B cell (primary cell): ENCODE data around the gene ADGRL2. TPM values are rescaled to one million over a fixed set of nuclear protein-coding genes. Genes with fewer than 3 reads are reported as not detected.

Source experiments
- ATAC-seq: fragments of 200-7000 bp; cut with Tn5 transposase; one replicate; pipeline ENCODE4 v1.10.0; 2021; ENCODE audit warnings: low read depth, mild to moderate bottlenecking, moderate number of reproducible peaks, moderate library complexity
- CTCF ChIA-PET: fragments of 350-600 bp; sonication (Branson Sonifier 250); formaldehyde crosslinking; loops from one replicate; lab custom pipeline; 2021; ENCODE audit warnings: antibody characterized with exemption, inconsistent platforms; lab: Charles Lee
- POLR2A ChIA-PET: fragments of 350-600 bp; sonication (Branson Sonifier 250); formaldehyde crosslinking; loops from one replicate; lab custom pipeline; 2021; ENCODE audit warnings: antibody characterized with exemption; lab: Charles Lee
- DNase-seq: peaks from one replicate; pipeline ENCODE4 v3.0.0; 2013
- H2AFZ ChIP-seq: 2 replicates; pipeline ENCODE4 v1.6.1; 2012; ENCODE audit warnings: mild to moderate bottlenecking, low read depth, low read length; ENCODE audit not compliant: insufficient read depth, poor library complexity, severe bottlenecking
- H3K27ac ChIP-seq, 2 donors: 1 replicate in 1 of 2; 2 replicates in 1 of 2; pipeline ENCODE4 v1.5.1; 2012 to 2013; ENCODE audit warnings: low read length in 2 of 2, mild to moderate bottlenecking in 2 of 2, moderate library complexity in 1 of 2
- H3K27me3 ChIP-seq, 4 experiments: fragments of 200-600 bp in 1 of 4; sonication (generic) in 1 of 4; replicated peaks in 1 of 4; 1 replicate in 2 of 4; 2 replicates in 2 of 4; pipeline versions ENCODE4 v1.6.1 to v1.7.0; 2013 to 2016; ENCODE audit warnings: low read length in 3 of 4, mild to moderate bottlenecking in 2 of 4, mixed read lengths in 1 of 4, moderate library complexity in 1 of 4; ENCODE audit not compliant: insufficient read depth in 4 of 4, control insufficient read depth in 3 of 4; ENCODE audit errors: control extremely low read depth in 1 of 4
- H3K36me3 ChIP-seq, 2 experiments: replicated peaks in 1 of 2; 1 replicate in 1 of 2; 2 replicates in 1 of 2; pipeline versions ENCODE4 v1.6.1 to v1.7.1; 2013; ENCODE audit warnings: low read length in 1 of 2; ENCODE audit not compliant: insufficient read depth in 2 of 2, control insufficient read depth in 1 of 2; ENCODE audit errors: control extremely low read depth in 1 of 2, extremely low read depth in 1 of 2
- H3K4me1 ChIP-seq, 2 donors: fragments of 200-600 bp in 1 of 2; sonication (generic) in 1 of 2; 1 replicate in 1 of 2; 2 replicates in 1 of 2; pipeline versions ENCODE4 v1.5.1 to v1.6.1; 2013 to 2017; ENCODE audit warnings: low read length in 2 of 2; ENCODE audit not compliant: control insufficient read depth in 2 of 2, insufficient read depth in 2 of 2
- H3K4me2 ChIP-seq: replicated peaks from 2 replicates; pipeline ENCODE3; 2012; ENCODE audit warnings: mild to moderate bottlenecking, low read depth, low read length; ENCODE audit not compliant: poor library complexity, severe bottlenecking
- H3K4me3 ChIP-seq, 5 experiments: fragments of 200-600 bp in 1 of 5; sonication (generic) in 1 of 5; 1 replicate in 3 of 5; 2 replicates in 2 of 5; pipeline versions ENCODE4 v1.5.1 to v1.7.0; 2011 to 2016; ENCODE audit warnings: low read length in 4 of 5, mild to moderate bottlenecking in 4 of 5, low read depth in 2 of 5, control low read depth in 1 of 5, moderate library complexity in 1 of 5; ENCODE audit not compliant: insufficient read depth in 1 of 5; ENCODE audit errors: control extremely low read depth in 1 of 5, extremely low read depth in 1 of 5
- H3K79me2 ChIP-seq: fragments of 200-600 bp; sonication (generic); one replicate; pipeline ENCODE4 v1.6.0; 2016; ENCODE audit warnings: low read length; ENCODE audit not compliant: control insufficient read depth, insufficient read depth
- H3K9ac ChIP-seq: fragments of 200-600 bp; sonication (generic); 2 replicates; pipeline ENCODE4 v1.6.1; 2017; ENCODE audit warnings: mild to moderate bottlenecking, low read length, moderate library complexity
- H3K9me3 ChIP-seq, 3 donors: one replicate each; pipeline versions ENCODE4 v1.6.1 to v1.7.1; 2013; ENCODE audit warnings: low read length in 2 of 3; ENCODE audit not compliant: control insufficient read depth in 2 of 3, insufficient read depth in 1 of 3; ENCODE audit errors: control extremely low read depth in 1 of 3
- H4K20me1 ChIP-seq: 2 replicates; pipeline ENCODE4 v1.6.0; 2012; ENCODE audit warnings: mild to moderate bottlenecking, low read length; ENCODE audit not compliant: insufficient read depth, control insufficient read depth, poor library complexity, severe bottlenecking
- H3K27ac Mint-ChIP-seq: one replicate; pipeline ENCODE4 v1.8.0; 2021; ENCODE audit warnings: mixed read lengths
- H3K27me3 Mint-ChIP-seq: one replicate; pipeline ENCODE4 v1.8.0; 2021; ENCODE audit warnings: mixed read lengths
- H3K4me1 Mint-ChIP-seq: one replicate; pipeline ENCODE4 v1.8.0; 2021; ENCODE audit warnings: mixed read lengths
- H3K4me3 Mint-ChIP-seq: one replicate; pipeline ENCODE4 v1.8.0; 2021; ENCODE audit warnings: mixed read lengths
- H3K9me3 Mint-ChIP-seq: one replicate; pipeline ENCODE4 v1.8.0; 2022; ENCODE audit warnings: mixed read lengths; ENCODE audit not compliant: insufficient read depth
- CTCF ChIP-seq: fragments of 200-600 bp; IDR thresholded peaks from one replicate; pipeline ENCODE4 v1.8.0; 2022; ENCODE audit warnings: antibody characterized with exemption, mild to moderate bottlenecking
- EZH2 ChIP-seq: IDR thresholded peaks from 2 replicates; pipeline ENCODE4 v1.6.1; 2012; ENCODE audit warnings: borderline replicate concordance, low read depth, mild to moderate bottlenecking, moderate library complexity, low read length; ENCODE audit not compliant: insufficient read depth, poor library complexity, severe bottlenecking
- WGBS: methylation state at CpG from one replicate; pipeline ENCODE4 v1.1.5; 2013; ENCODE audit warnings: missing lambda C conversion rate; ENCODE audit not compliant: insufficient coverage; 5-methylcytosine and 5-hydroxymethylcytosine counted together
- intact Hi-C: fragments of 100-400 bp; cut with micrococcal nuclease; formaldehyde crosslinking; loops from one replicate; pipeline ENCODE4 v1.10.0; 2022
- polyA plus RNA-seq: library from polyadenylated mRNA; depleted of rRNA; stranded (reverse); fragments of >200 nt; gene quantifications from 2 replicates; pipeline ENCODE4 v1.2.3, GENCODE V29; 2012
- total RNA-seq, 2 donors: library from RNA; stranded (reverse); fragments of 120-200 nt in 1 of 2; gene quantifications; 1 replicate in 1 of 2; 2 replicates in 1 of 2; pipeline versions ENCODE4 v1.2.3 to v1.2.4, GENCODE V29; 2013 to 2022

Gene ADGRL2
- total and polyA plus RNA-seq, 2 donors (not counting 1 experiment from before 2014, with no cell fraction given), result not detected

- intact Hi-C loops, result no loop called here
- ATAC-seq (no peak), DNase-seq (no peak)
- H3K4me3 Mint-ChIP-seq, result no peak overlapping the region
- no peak overlapping the region for H3K27ac Mint-ChIP-seq
- no peaks in the 10 kb centered on the region for H3K79me2 ChIP-seq
- H3K36me3 ChIP-seq, result no peaks in the 10 kb centered on the region
- H3K4me1 Mint-ChIP-seq, result no peaks in the 10 kb centered on the region
- H2AFZ ChIP-seq, result no peak overlapping the region
- no peaks in the 10 kb centered on the region for H3K27me3 Mint-ChIP-seq
- CTCF ChIA-PET, result no interaction called here
- H3K4me1 ChIP-seq, result no peaks in the 10 kb centered on the region
- 97% methylated on average over 5 of the region's 6 CpGs for WGBS
- no peaks in the 10 kb centered on the region for H4K20me1 ChIP-seq
- no peaks in the 10 kb centered on the region for H3K9me3 ChIP-seq
- H3K4me3 ChIP-seq, result no peak overlapping the region
- TF ChIP-seq CTCF (no peak), EZH2 (no peak)
- no peak overlapping the region for H3K27ac ChIP-seq
- POLR2A ChIA-PET, result no interaction called here
- H3K9ac ChIP-seq, result no peak overlapping the region
- H3K9me3 Mint-ChIP-seq, result peaks cover 2% of the 10 kb centered on the region
- no peaks in the 10 kb centered on the region for H3K27me3 ChIP-seq
- no peak overlapping the region for H3K4me2 ChIP-seq
Observed at GRCh38 chr1:82015444-82015843, 214.7 kb downstream of the ADGRL2 start.

GRCh38 chr1:82018319-82018718 lies 217.6 kb downstream of the ADGRL2 start:
- Histone ChIP-seq H3K36me3 (no peaks in the 10 kb centered on the region), H3K27me3 (no peaks in the 10 kb centered on the region), H2AFZ (no peak overlapping the region), H3K4me3 (no peak overlapping the region), H3K27ac (no peak overlapping the region), H4K20me1 (no peaks in the 10 kb centered on the region), H3K9ac (no peak overlapping the region), H3K9me3 (peaks cover 0 to 1% (median 0%) of the 10 kb centered on the region in 3 donors), H3K4me2 (no peak overlapping the region), H3K79me2 (no peaks in the 10 kb centered on the region), H3K4me1 (no peaks in the 10 kb centered on the region)
- no peak overlapping the region for H3K4me3 Mint-ChIP-seq
- POLR2A ChIA-PET, result no interaction called here
- CTCF ChIA-PET, result no interaction called here
- H3K4me1 Mint-ChIP-seq, result no peaks in the 10 kb centered on the region
- ATAC-seq, result no peak
- no peaks in the 10 kb centered on the region for H3K27me3 Mint-ChIP-seq
- no peak overlapping the region for H3K27ac Mint-ChIP-seq
- WGBS, result no CpG with 5 or more reads among the region's 2 CpGs
- no peak for TF ChIP-seq EZH2
- TF ChIP-seq CTCF, result no peak
- DNase-seq, result no peak
- intact Hi-C loops, result no loop called here
- H3K9me3 Mint-ChIP-seq, result peaks cover 2% of the 10 kb centered on the region
